Ectodermal cell (in vitro differentiated cells): Measurements from ENCODE around the gene CCBE1.
"Not testable (repeated sequence)": the region's sequence is repeated elsewhere in the genome, so short reads cannot be mapped to it uniquely, and the experiment has no call there.

Source experiments
- H3K27ac ChIP-seq: 2 replicates; pipeline ENCODE4 v1.7.0; 2013; ENCODE audit warnings: mild to moderate bottlenecking, low read depth, low read length; ENCODE audit not compliant: insufficient read depth, poor library complexity, severe bottlenecking
- H3K27me3 ChIP-seq: 2 replicates; pipeline ENCODE4 v1.7.0; 2013; ENCODE audit warnings: mild to moderate bottlenecking, low read length; ENCODE audit not compliant: insufficient read depth, control insufficient read depth, poor library complexity, severe bottlenecking
- H3K36me3 ChIP-seq: one replicate; pipeline ENCODE4 v1.7.0; 2013; ENCODE audit warnings: low read length; ENCODE audit not compliant: control insufficient read depth, insufficient read depth
- H3K4me1 ChIP-seq: one replicate; pipeline ENCODE4 v1.7.0; 2013; ENCODE audit warnings: low read length; ENCODE audit not compliant: control insufficient read depth, insufficient read depth
- H3K4me3 ChIP-seq: 2 replicates; pipeline ENCODE4 v1.7.0; 2013; ENCODE audit warnings: low read depth, low read length, control low read depth; ENCODE audit not compliant: insufficient read depth
- H3K9me3 ChIP-seq: 2 replicates; pipeline ENCODE4 v1.7.0; 2013; ENCODE audit warnings: mild to moderate bottlenecking, low read length, moderate library complexity; ENCODE audit not compliant: control insufficient read depth
- WGBS, 2 experiments: methylation state at CpG; one replicate each; pipeline ENCODE4 v1.1.7; 2013; ENCODE audit warnings: missing lambda C conversion rate in 2 of 2; 5-methylcytosine and 5-hydroxymethylcytosine counted together

The CCBE1 gene

DNA sequence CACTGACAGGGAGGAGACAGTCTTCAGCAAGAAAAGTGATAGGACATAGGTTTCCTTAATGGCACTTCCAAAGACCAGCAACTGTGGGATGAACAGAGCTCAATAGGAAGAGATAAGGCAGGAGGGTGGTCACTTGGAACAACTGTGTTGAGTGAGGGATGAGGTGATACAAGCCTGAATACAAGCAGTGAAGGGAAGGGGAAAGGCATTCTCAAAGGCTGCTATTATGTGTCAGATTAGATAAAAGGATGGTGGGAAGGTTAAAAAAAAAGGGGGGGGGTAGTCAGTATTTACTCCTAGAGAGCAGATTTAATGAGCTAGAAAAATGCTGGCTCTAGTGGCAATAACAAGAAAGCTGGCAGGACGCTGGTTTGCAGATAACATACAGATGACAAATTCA, 25.7 kb downstream of the CCBE1 start:
- no peak overlapping the region for H3K4me3 ChIP-seq
- no peaks in the 10 kb centered on the region for H3K36me3 ChIP-seq
- WGBS, 2 experiments: 88 to 100% methylated on average over 1 of the region's 1 CpG
- H3K4me1 ChIP-seq: peaks cover 14% of the 10 kb centered on the region
- H3K27me3 ChIP-seq: no peaks in the 10 kb centered on the region
- H3K9me3 ChIP-seq: no peaks in the 10 kb centered on the region
- no peak overlapping the region for H3K27ac ChIP-seq

DNA sequence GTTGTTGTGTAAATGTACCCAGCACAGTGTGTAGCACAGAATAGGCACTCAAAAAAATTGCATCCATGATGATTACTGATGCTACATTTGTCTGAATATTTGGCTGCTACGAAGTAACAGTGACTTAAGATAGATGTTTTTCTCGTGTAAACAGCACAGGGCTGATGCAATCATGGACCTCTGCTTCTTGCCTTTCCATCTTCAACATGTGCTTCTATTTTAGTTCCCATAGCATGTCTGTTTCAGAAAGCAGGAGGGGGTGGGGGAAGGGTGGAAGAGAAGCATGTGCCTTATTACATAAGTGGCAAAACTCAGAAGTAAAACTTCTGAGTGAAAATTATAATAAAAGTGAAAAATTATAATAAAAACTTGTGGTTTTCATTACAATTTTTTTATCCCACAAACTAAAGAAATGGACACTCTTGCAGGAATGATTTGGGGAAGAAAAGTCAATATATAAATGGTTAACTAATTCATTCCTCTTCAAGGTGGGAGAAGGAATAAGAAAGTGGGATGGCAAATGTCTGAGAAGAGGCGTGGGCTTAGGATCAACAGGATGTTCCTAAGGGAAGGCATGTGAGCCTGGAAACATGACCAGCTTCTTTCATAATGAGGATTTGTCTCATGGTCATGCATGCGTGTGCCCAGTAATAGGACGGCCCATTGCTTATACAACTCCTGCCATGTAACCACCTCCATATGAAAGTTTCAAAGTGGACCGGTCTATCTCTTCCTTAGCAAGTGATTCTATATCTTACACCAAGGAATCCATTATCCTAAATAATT, 27.2 kb downstream of the CCBE1 start:
- H3K4me3 ChIP-seq: no peak overlapping the region
- no peaks in the 10 kb centered on the region for H3K9me3 ChIP-seq
- H3K27me3 ChIP-seq: no peaks in the 10 kb centered on the region
- 91% methylated on average over 6 of the region's 6 CpGs for WGBS, 2 experiments
- H3K27ac ChIP-seq: no peak overlapping the region
- no peaks in the 10 kb centered on the region for H3K36me3 ChIP-seq
- peaks cover 14% of the 10 kb centered on the region for H3K4me1 ChIP-seq

DNA sequence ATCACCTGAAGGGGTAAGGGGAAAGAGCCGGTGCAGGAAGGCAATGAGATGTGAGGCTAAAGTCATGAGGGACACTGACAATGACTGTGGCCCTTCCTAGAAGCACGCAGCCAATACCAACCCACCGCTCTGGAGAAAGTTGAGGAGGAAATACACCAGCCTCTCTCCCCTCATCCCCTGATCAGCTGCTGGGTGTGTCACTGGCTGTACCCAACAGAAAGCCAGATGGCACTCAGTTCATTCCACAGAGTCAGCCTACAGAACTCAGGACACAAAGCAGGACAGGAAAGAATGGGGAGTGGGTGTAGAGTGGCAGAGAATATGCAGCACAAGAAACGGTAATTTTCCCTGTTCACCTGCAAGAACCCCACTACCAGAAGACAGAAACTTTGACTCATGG, 29.7 kb downstream of the CCBE1 start:
- Histone ChIP-seq H3K9me3 (no peaks in the 10 kb centered on the region), H3K4me3 (no peak overlapping the region), H3K36me3 (no peaks in the 10 kb centered on the region), H3K4me1 (peaks cover 14% of the 10 kb centered on the region), H3K27me3 (no peaks in the 10 kb centered on the region), H3K27ac (no peak overlapping the region)
- WGBS, 2 experiments: 94 to 97% methylated on average over 4 of the region's 4 CpGs

DNA sequence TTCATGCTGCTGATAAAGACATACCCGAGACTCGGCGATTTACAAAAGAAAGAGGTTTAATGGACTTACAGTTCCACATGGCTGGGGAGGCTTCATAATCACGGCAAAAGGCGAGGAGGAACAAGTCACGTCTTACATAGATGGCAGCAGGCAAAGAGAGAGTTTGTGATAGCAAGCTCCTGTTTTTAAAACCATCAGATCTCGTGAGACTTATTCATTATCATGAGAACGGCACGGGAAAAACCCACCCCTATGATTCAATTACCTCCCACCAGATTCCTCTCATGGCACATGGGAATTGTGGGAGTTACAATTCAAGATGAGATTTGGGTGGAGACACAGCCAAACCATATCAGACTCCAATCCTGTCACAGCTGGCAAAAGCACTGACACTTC, 31.2 kb downstream of the CCBE1 start:
- H3K9me3 ChIP-seq, H3K27me3 ChIP-seq, H3K36me3 ChIP-seq, H3K4me3 ChIP-seq, H3K4me1 ChIP-seq, H3K27ac ChIP-seq: not testable (repeated sequence)
- WGBS, 2 experiments: 91 to 94% methylated on average over 8 to 9 of the region's 9 CpGs

DNA sequence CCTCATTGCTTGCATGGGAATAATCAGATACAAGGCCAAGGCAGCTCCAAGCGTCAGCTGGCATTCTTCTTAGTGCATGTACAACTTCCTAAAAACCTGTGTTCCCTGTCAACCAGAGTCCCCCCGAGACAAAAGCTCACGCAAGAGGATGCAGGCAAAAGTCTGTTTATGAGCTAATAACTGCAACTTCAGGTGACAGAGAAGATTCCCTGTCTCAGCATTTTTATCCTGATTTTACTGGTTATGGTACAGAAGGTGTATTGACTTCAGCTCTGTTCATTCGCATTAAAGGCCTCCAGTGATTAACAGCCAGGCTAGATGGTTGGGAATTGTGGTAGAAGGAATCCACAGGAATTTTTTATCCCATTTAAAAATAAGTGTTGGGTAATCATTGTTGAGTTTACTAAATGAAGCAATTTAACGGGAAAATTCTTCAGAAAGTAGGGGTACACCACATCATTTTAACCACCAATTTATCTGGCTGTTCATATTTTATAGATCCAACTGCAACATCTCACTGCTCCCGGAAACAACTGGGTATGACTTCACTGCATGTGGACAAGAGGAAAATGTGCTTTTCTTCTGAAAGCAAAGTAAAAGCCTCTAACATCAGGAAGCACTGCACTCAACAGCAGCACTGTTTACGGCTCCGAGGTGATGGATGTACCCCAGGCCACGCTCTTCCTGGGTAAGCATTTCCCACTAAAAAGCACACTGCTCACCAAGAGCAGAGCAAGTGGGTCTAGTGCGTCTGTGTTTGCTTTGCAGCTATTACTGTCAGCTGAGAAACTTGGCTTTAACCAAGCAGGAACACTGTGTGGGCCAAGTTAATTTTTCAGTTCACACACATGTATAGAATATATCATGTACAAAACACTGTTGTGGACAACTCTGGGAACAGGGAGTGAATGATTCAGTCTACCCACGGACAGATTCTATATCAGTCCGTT, 31.9 kb downstream of the CCBE1 start:
- H3K4me1 ChIP-seq: no peaks in the 10 kb centered on the region
- no peaks in the 10 kb centered on the region for H3K36me3 ChIP-seq
- H3K27me3 ChIP-seq: no peaks in the 10 kb centered on the region
- WGBS, 2 experiments: 94 to 96% methylated on average over 12 of the region's 12 CpGs
- H3K9me3 ChIP-seq: no peaks in the 10 kb centered on the region
- H3K27ac ChIP-seq: no peak overlapping the region
- no peak overlapping the region for H3K4me3 ChIP-seq

DNA sequence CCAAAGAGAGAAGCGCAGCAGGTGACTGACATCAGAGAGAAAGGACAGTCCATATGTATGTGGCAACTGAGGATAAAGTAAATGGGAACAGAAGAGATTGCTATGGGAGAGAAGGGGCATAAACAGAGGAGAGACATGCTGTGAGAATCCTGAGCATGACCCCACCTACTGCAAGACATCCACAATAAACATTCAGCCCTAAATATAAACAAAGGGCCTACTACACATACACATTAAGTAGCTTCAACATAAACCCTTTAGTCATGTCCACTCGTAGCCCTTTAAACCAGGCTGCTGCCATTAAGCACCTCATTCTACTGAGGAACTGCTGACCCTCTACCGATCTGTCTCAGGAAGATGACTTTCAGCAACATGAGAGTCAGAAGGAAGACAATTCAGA, 32.9 kb downstream of the CCBE1 start:
- H3K4me3 ChIP-seq: no peak overlapping the region

DNA sequence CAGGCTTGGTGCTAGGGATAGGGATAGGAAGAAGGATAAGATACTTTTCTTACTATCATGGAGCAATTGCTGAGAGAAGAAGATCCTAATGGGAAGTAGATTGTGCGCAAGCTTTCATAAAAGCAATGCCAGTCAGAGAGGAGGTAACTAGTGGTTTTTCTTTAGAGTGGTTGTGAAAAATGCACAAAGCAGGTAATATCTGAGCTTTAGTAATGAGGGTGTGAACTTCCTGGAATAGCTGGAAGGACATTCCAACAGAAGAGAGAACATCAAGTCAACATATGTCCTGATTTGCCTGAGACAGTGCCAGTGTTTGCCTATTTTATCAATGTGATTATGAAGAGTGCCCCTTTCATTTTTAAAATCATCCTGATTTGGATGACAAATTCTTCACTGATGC, 34.1 kb downstream of the CCBE1 start:
- Histone ChIP-seq H3K27me3 (no peaks in the 10 kb centered on the region), H3K4me1 (peaks cover 3% of the 10 kb centered on the region), H3K9me3 (no peaks in the 10 kb centered on the region), H3K27ac (no peak overlapping the region), H3K36me3 (no peaks in the 10 kb centered on the region), H3K4me3 (no peak overlapping the region)
- WGBS, 2 experiments: 100% methylated on average over 1 of the region's 1 CpG

More for the DNA sequence above, 32.9 kb downstream of the CCBE1 start:
- Histone ChIP-seq H3K9me3 (no peaks in the 10 kb centered on the region), H3K27me3 (no peaks in the 10 kb centered on the region), H3K27ac (no peak overlapping the region), H3K36me3 (no peaks in the 10 kb centered on the region), H3K4me1 (peaks cover 3% of the 10 kb centered on the region)
- 86 to 88% methylated on average over 3 of the region's 3 CpGs for WGBS, 2 experiments

DNA sequence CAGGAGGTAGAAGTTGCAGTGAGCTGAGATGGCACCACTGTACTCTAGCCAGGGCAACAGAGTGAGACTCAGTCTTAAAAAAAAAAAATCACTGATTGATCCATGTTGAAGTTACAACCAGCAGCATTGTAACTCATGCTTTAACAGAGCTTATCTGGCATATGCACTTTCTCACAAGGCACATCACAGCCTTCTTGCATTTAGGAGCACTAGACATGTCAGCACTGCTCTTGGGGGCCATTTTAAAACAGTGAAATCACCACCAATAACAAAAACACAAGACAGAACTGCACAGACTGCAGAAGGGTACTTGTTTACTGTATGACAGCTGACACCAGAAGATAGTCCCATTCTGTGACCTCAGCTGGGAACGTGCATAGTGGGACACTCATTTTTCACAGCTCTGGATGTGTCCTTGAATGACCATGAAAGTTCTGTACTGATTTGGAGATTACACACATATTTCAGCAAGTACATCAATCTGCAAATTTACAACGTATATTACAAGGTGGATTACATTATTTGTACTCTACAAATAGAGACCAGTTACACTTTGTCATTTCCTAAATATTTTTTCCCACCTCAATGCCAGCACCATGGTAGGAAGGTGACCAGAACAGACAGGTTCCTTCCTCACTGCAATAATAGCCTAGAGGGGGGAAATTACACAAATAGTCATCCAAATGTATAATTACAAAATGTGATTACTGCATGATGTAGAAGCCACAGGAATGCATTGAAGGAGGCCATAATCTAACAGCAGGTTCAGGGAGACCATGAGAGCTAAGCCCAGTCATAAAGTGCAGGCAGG, 35.1 kb downstream of the CCBE1 start:
- H3K27me3 ChIP-seq: no peaks in the 10 kb centered on the region
- H3K36me3 ChIP-seq: no peaks in the 10 kb centered on the region
- no peaks in the 10 kb centered on the region for H3K9me3 ChIP-seq
- WGBS, 2 experiments: 90 to 91% methylated on average over 1 to 2 of the region's 2 CpGs
- no peak overlapping the region for H3K27ac ChIP-seq
- H3K4me1 ChIP-seq: peaks cover 3% of the 10 kb centered on the region
- no peak overlapping the region for H3K4me3 ChIP-seq

DNA sequence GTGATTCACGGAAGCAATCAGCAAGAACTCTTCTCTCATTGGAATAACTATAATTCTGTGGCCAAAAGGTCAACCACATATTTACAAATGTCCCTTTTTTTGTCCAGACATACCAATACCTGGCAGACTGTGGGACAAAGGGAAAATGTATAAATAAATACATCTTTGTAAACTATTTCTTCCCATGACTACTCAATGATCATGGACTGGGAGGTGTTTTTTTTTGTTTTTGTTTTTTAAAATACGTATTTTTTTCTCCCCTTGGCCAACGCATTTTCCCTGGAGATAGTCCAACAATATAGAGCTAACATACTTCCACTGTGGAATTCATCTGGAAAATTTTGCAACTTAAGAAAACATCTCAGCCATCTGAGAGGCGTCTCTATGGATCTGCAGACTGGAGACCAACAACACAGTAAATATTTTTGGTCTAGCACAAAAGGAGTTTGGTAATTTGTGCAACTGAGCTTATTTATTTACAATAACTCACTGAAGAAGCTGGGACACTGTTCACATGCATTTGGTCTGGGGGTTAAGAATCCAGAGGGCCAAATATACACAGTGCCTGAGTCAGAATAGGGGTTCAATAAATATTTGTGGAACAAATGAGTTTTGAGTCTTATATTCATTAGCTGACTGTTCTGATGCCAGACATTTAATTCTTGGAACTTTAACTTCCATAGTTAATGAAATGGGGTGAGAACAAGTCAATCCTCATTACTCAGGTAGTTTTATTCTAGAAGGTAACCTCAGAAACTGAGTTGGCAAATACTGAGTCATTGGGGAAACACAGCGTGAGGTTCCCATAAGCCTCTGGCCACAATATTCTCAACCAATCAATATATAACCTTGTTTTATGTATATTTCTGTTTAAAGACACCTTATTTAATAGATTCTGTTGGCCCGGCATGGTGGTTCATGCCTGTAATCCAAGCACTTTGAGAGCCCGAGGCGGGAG, 36.2 kb downstream of the CCBE1 start:
- H3K4me3 ChIP-seq: no peak overlapping the region
- peaks cover 3% of the 10 kb centered on the region for H3K4me1 ChIP-seq
- H3K27me3 ChIP-seq: no peaks in the 10 kb centered on the region
- H3K27ac ChIP-seq: no peak overlapping the region
- no peaks in the 10 kb centered on the region for H3K9me3 ChIP-seq
- H3K36me3 ChIP-seq: no peaks in the 10 kb centered on the region
- WGBS, 2 experiments: 97% methylated on average over 7 of the region's 8 CpGs
